Stimulated activated CD8-positive, alpha-beta memory T cell treated with anti-CD3 and anti-CD28 coated beads, Interleukin-2, amount 100 ng/mL, for 1 hour (primary cell): Measurements from ENCODE around the gene ITGB3.

Experiments
- DNase-seq, 2 donors: peaks; one replicate each; pipeline ENCODE4 v3.0.0-alpha.2; 2020; ENCODE audit warnings: low read depth in 2 of 2

ITGB3 gene

DNA sequence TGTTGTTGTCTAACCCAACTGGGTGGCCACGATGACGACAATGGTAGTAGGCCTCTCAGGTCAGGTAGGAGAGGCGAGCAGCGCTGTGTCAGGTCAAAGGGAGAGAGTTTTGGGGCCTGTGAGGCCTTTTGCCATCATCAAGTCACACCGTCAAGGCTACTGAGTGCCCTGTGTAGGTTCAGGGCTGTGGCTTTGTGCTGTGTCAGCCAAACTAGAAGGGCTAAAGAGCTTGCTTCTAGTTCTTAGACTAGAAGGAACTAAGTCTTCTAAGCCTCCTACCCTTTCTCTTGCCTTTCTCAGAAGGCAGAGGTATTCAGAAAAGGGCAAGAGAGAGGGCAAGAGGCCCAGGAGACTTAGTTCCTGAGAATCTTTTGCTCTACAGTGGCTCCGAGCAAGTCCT is 45.1 kb downstream of the ITGB3 start:
- DNase-seq, result no peak

- no peak for DNase-seq
Observed at GRCh38 chr17:47299239-47299910, 45.7 kb downstream of the ITGB3 start.

DNA sequence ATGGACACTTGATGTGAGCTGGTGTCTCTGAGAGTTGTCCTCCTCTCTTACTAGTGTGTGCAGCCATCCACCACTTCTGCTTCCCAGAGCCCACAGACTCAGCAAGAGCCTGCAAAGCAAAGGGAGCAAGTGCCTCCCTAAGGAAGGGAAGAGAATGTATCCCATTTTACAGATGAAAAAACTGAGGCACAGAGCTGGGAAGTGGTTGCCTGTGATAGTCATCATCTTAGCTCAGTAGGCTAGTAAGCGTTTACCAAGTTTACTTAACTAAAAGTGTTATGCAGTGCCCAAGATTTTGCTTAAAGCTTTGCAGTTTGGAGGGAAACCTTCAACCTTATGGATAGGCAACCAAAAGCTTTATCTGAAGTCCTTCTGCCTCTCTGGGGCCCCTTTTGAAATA is 47.1 kb downstream of the ITGB3 start:
- no peak for DNase-seq

- DNase-seq, result no peak
Observed at GRCh38 chr17:47301161-47301560, 47.5 kb downstream of the ITGB3 start.

DNA sequence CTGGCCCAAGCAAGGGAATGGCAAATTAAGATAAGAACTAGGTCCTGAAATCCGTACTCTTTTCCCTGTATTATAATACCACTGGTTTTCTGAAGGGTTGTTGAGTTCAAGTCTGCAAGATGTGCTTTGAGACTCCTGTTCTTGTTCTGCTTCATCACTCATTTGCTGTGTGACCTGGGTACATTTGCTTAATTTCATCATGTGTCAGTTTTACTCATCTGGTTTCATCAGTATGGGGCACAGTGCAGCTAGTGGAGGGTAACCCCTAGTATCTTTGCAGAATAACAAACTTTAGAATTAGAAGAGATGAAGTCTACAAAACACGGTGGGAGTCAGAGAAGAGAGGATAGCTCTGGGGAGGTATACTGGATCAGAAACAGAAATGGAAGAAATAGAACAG is 48.2 kb downstream of the ITGB3 start:
- DNase-seq, result no peak

- no peak for DNase-seq
Observed at GRCh38 chr17:47304186-47304585, 50.6 kb downstream of the ITGB3 start.

DNA sequence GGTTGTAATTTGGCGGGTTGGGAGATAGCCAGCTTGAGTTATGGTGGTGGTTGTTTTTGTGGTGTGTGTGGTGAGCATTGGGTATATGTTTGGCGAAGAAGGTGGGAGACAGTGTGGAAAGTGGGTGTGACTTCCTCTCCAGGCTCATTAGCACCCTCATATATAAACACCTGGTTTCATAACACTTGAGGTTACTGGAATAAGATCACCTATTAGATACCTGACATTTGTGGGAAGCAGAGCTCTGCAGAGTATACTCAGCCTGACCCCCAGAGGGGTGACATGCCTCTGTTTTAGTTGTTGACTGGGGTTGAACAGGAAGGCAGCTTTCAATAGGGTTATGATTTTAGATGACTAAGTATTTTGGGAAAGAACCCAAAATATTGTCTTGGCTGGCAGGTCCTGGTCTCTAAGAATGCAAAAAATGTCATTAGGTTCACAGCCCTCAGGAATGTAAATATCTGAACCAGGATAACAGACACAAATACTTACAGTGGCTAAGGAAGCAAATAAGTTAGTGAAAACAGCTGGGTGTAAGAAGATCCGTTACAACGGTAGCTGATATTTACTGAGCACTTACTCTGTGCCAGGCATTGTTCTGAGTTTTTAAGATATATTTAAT is 51.8 kb downstream of the ITGB3 start:
- no peak for DNase-seq

- DNase-seq, result no peak
Observed at GRCh38 chr17:47310186-47310733, 56.6 kb downstream of the ITGB3 start.

GRCh38 chr17:47311420-47311819 is 57.8 kb downstream of the ITGB3 start:
- DNase-seq, result no peak

DNA sequence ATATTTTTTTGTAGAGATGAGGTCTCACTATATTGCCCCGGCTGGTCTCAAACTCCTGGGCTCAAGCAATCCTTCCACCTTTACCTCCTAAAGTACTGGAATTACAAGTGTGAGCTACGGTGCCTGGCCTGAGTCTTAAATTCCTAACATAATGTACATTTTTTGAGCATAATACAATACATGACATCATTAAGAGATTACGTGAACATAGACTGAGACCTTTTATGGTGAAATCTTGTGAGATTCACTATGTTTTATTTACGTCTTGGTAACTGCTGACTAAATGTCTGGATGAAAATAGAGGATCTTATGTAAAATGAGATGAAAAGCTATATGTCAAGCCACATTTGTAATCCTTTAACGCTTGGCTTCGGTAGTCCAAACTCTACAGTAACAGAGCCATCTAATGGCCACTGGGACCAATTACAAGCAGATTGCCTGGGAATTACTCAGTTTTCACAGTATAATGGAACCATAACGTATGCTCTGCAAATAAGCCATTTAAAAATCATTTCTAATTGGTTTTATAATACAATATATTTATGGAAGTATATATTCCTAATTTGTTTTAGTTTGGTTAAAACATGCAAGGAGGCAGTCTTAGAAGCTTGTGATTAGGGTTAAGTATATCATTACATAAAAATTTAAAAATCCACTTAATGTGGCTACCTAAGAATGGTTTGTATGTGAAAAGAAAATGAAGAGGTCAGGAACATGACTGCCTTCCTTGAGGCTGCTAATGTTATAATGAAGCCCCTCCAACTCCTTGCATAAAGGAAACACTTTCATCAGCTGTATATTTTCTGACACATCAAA is 62.0 kb downstream of the ITGB3 start:
- DNase-seq, result no peak

DNA sequence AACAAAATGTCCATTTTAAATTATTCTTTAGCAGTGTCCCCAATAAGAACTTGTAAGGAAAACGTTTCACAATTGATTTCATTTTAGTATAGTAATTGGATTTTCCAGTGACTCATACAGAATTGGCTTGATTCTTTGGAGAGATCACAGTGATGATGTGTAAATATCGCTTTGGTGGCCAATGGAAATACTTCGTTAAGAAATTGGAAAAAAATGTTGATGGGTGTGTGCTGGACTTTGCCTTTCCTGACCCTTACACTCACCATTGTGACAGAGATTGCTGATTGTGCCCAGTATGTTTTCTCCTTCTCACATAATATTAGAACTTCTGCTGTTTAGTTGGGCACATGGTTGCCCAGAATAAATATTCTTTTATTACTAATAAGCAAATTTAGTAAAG is 62.7 kb downstream of the ITGB3 start:
- no peak for DNase-seq

DNA sequence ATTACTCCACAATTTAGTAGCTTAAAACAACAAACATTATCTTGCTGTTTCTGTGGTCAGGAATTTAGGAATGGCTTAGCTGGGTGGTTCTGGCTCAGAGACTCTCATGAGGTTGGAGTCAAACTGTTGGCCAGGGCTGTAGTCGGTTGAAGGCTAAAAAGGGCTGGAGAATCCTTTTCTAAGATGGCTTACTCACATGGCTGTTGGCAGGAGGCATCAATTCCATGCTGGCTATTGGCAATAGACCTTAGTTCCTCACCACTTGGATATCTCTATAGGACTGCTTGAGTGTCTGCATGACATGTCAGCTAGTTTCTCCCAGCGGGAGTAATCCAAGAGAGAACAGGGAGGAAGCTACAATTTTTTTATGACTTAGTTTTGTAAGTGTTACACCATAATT is 63.5 kb downstream of the ITGB3 start:
- DNase-seq, result no peak

- DNase-seq, result no peak
Observed at GRCh38 chr17:47318197-47318918, 64.7 kb downstream of the ITGB3 start.

- DNase-seq, result no peak
Observed at GRCh38 chr17:47320879-47321502, 67.4 kb downstream of the ITGB3 start.

GRCh38 chr17:47323382-47324223 is 70.0 kb downstream of the ITGB3 start, which contains the start of gene EFCAB13:
EFCAB13 (plus strand) TSS chr17:47323955; CDS start chr17:47328354, 4,399 bp downstream.
- DNase-seq, result peak; percentile 50 to 64

- peak in 1 of 2 donors; percentile 20 for DNase-seq
Observed at GRCh38 chr17:47324224-47325020, 70.8 kb downstream of the ITGB3 start.

GRCh38 chr17:47325176-47325575 is 71.5 kb downstream of the ITGB3 start:
- no peak for DNase-seq

DNA sequence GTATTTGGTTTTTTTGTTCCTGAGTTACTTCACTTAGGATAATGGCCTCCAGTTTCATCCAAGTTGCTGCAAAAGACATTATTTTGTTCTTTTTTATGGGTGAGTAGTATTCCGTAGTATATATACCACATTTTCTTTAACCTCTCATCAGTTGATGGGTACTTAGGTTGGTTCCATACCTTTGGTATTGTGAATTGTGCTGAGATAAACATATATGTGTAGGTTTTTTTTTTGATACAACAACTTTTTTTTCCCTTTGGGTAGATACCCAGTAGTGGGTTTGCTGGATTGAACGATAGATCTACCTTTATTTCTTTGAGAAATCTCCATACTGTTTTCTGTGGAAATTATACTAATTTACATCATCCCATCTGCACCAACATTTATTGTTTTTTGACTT is 76.9 kb downstream of the ITGB3 start:
- DNase-seq, result no peak

- no peak for DNase-seq
Observed at GRCh38 chr17:47332287-47332686, 78.7 kb downstream of the ITGB3 start.
